Posterior vena cava (tissue), 2 donors: ENCODE measurements around the gene TIMP1. TPM values are rescaled to one million over a fixed set of nuclear protein-coding genes. Genes with fewer than 3 reads are reported as not detected.

Experiments
- DNase-seq: peaks from one replicate; pipeline ENCODE4 v3.0.0-alpha.2; 2020; ENCODE audit warnings: low spot score
- intact Hi-C, 2 donors: fragments of 100-400 bp; cut with DNase I; formaldehyde crosslinking; loops; one replicate each; pipeline versions ENCODE4 v1.14.1 to v1.14.2; 2022 to 2023
- total RNA-seq, 2 donors: library from RNA; stranded (reverse); fragmentation: NEBNext Ultra II Directional; extraction: Animal tissue kit (Norgen Biotek cat#: 25700); gene quantifications; one replicate each; pipeline ENCODE4 v1.2.1, GENCODE V29; 2021
- donor health status: DM: yes; HTN: yes; CAD: no.
- donor health status: DM: yes; HTN: yes; CAD: no.

TIMP1 gene
- total RNA-seq, 2 donors from 2014 or later, result 1,076 to 2,214 TPM

DNA sequence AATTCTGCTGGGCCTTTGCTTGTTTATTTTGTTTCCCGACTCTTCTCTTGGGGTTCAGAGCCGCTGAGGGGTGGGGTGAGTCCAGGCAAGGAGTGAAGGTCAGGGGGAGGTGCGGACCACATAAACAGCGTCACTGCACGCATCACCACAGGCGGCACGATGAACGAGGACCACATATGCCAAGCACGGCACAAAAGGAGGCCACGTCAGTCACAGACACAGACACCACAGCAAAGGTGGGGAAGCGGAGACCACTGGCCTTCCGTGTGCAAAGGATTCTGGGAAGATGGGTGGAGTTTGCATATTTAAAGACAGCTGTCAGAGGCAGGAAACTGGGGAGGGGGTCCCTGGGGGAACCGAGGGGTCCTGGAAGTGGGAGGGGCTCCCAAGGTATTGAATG lies 10.3 kb upstream of the TIMP1 start:
- DNase-seq, result no peak
- intact Hi-C loops, result loop anchor here in 1 of 2 donors (1.0 kb wide), 1 partner anchor 42 kb away; no protein-coding TSS in a partner anchor

DNA sequence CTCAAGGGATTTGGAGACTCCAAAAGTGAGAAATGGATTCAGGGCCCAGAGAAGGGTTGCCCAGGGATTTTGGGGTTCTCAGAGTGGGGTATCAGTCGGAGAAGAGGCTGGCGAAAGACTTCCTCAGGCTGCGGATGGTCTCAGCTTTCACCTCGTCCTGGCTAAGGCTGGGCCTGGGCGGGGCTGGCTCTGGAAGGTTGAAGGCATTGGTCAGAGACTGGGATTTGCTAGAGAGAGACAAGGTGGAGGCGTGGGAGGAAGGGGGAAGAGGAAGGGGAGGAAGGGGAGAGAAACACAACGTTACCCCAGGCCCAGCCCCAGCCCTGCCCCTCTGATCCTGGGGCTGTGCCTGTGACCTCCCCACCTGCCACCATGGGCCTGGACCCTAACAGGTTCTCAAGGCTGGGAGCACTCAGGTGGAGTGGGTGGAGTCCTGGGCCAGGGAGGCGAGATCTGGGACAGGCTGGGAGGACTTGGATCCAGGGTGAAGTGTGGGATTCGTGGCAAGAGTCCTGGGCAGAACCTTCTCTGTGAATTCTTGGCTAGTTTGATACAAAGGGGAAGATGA lies 9.4 kb upstream of the TIMP1 start:
- no peak for DNase-seq
- intact Hi-C loops, result loop anchor here in 1 of 2 donors (1.0 kb wide), 1 partner anchor 41 kb away; no protein-coding TSS in a partner anchor

GRCh38 chrX:47573341-47574075 lies 8.7 kb upstream of the TIMP1 start:
- DNase-seq, result no peak
- intact Hi-C loops, result no loop called here

DNA sequence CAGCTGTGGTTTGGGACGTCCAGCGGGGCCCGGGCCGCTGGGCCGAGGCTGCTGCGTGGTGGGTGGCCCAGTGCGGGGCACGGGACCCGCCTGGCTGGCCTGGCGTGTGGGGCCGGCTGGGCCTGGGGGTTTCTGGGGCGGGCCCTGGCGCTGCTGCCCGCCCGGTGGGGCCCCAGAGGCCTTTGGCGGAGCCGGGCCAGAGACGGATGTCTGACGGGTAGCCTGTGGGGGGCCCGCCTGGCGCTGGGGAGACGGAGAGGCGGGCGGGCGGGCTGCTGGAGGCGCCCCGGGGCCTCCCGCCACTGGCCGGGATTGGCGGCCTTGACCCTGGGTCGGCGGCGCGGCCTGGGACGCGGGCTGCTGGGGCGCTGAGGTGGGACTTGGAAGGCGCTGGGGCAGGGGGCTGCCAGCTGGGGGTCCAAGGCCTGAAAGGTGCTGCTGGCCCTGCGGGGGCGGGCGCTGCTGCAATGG lies 8.1 kb upstream of the TIMP1 start:
- peak; percentile 70 for DNase-seq
- intact Hi-C loops, result no loop called here

GRCh38 chrX:47574547-47575301 lies 7.5 kb upstream of the TIMP1 start:
- intact Hi-C loops, result no loop called here
- peak; percentile 80 for DNase-seq

- intact Hi-C loops, result no loop called here
- DNase-seq, result peak; percentile 58
Observed at GRCh38 chrX:47576021-47576898, 6.0 kb upstream of the TIMP1 start.

DNA sequence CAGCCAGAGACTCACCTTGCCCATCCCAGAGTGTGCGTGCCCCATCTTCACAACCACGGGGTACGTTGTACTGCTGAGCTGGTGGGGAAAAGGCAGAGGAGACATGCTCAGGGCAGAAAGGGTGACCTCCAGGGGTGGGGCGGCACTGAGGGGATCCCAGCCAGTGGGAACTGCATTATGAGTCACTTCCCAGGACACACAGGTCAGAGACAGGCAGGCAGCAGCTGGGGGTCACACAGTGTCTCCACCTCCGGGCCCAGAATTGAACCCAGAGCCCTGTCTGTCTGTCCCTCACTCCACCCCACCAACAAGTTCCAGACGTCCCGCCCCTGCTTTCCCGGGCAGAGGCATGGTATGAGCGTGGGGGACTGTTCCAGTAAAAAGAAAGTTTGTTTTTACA lies 4.8 kb upstream of the TIMP1 start:
- intact Hi-C loops, result no loop called here
- DNase-seq, result no peak

DNA sequence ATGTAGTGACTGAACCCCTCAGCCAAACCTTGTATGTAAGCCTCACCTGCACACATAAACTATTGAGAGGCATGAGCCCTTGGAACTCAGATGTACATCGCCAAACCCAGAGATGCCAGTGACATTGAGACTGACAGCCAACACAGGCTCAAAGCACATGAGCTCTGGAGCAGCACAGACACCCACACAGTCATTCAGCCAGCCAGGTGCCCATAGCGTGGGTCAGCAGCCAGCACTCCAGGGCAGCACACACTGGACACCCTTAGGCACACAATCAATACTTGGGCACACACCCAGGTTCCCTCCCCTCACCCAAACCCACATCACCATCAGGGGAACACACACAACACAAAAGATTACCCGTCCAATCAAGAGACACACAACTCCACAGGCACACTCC lies 4.3 kb upstream of the TIMP1 start:
- intact Hi-C loops, result no loop called here
- DNase-seq, result no peak

DNA sequence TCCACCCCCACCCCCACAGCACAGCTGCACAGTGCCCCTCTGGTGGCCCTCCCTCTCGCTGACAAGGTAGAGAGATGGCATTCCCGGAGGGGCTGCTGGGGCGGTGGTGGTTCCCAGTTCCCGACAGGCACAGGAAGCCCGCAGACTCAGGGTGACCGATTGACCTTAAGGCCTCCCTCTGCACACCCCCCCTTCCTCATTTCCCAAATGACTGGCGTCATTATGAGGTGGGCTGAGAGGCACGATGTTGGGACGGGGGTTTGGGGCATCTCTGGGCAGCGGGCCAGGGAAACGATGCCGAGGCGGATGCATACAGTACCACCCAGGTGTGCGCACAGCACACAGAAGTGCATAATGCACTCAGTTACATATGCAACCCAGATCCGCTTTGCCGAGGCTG lies 3.5 kb upstream of the TIMP1 start:
- no peak for DNase-seq
- intact Hi-C loops, result no loop called here

- DNase-seq, result no peak
- intact Hi-C loops, result no loop called here
Observed at GRCh38 chrX:47579537-47579936, 2.7 kb upstream of the TIMP1 start.

- no peak for DNase-seq
- intact Hi-C loops, result no loop called here
Observed at GRCh38 chrX:47583240-47583861, 1.1 kb downstream of the TIMP1 start.

DNA sequence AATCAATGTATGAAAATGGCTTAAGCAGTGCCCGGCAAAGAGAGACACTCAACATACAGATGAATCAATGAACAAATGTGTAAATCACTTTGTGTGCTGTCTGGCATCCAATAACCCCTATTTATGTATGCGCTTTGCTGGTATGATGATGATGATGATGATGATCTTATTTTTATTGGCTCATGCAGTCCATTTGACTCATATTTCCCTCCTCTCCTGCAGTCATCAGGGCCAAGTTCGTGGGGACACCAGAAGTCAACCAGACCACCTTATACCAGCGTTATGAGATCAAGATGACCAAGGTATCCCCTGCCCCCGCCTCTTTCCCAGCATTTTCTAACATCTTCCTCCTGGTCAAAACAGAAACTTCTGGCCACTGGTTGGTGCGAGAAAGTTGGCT lies 2.5 kb downstream of the TIMP1 start:
- intact Hi-C loops, result no loop called here

GRCh38 chrX:47585273-47585672 lies 3.0 kb downstream of the TIMP1 start:
- intact Hi-C loops, result no loop called here
- DNase-seq, result no peak

More for the DNA sequence above, 2.5 kb downstream of the TIMP1 start:
- no peak for DNase-seq

DNA sequence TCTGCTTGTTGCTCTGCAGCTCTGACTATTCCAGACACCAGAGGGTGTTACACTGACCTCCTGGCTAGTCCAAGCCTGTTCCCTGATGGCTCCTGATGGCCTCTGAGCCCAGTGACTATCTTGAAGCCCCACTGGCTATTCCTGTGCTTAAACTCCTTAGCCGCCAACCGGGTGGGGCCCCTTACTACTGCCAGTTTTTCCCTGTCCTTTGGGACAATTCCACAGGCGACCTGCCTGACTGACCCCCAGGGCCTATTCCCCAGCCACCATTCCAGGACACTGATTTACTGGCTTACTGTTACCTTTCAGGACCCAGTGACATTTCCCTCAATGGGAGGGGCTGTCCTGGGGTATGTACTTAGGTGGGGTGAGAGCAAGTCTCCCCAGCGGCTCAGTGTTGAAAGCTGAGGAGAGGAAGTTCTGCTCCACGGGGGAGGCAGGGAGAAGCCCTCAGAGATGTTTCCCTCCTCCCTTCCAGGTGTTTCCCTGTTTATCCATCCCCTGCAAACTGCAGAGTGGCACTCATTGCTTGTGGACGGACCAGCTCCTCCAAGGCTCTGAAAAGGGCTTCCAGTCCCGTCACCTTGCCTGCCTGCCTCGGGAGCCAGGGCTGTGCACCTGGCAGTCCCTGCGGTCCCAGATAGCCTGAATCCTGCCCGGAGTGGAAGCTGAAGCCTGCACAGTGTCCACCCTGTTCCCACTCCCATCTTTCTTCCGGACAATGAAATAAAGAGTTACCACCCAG lies 4.0 kb downstream of the TIMP1 start:
- intact Hi-C loops, result no loop called here
- no peak for DNase-seq

GRCh38 chrX:47587091-47587891 lies 5.1 kb downstream of the TIMP1 start:
- intact Hi-C loops, result no loop called here
- DNase-seq, result peak; percentile 50

- peak; percentile 83 for DNase-seq
- intact Hi-C loops, result no loop called here
Observed at GRCh38 chrX:47587906-47588735, 5.9 kb downstream of the TIMP1 start.

DNA sequence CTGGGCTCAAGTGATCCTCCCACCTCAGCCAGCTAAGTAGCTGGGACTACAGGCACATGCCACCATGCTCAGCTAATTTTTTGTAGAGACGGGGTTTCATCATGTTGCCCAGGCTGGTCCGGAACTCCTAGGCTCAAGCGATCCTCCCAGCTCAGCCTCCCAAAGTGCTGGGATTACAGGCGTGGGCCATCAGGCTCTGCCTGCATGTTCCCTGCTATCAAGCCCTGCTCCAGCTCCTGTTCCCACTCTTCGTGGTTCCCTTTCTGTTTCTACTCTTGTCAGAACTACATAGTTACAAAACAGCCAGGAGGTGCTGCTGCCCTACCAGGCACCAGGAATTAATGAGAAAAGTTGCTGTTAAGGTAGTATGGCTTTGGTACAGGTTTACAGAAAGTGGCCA lies 8.7 kb downstream of the TIMP1 start:
- peak; percentile 0 for DNase-seq
- intact Hi-C loops, result no loop called here
